Dendritic cell treated with granulocyte-macrophage colony-stimulating factor and Interleukin-4, amounts not matched to agents 40 ng/mL and 50 ng/mL, for 4 days (primary cell): Measurements from ENCODE around the gene KLF6.

ENCODE experiments used
- H3K27ac Mint-ChIP-seq: one replicate; pipeline ENCODE4 v1.8.0; 2022; ENCODE audit warnings: mild to moderate bottlenecking, mixed read lengths
- H3K27me3 Mint-ChIP-seq: one replicate; pipeline ENCODE4 v1.8.0; 2022; ENCODE audit warnings: mild to moderate bottlenecking, mixed read lengths
- H3K36me3 Mint-ChIP-seq: one replicate; pipeline ENCODE4 v1.8.0; 2022; ENCODE audit warnings: low read depth, mixed read lengths
- H3K4me1 Mint-ChIP-seq: one replicate; pipeline ENCODE4 v1.8.0; 2022; ENCODE audit warnings: low read depth, mixed read lengths
- H3K4me3 Mint-ChIP-seq: one replicate; pipeline ENCODE4 v1.8.0; 2022; ENCODE audit warnings: mild to moderate bottlenecking, moderate library complexity, mixed read lengths
- H3K9me3 Mint-ChIP-seq: one replicate; pipeline ENCODE4 v1.8.0; 2022; ENCODE audit warnings: mixed read lengths
- intact Hi-C: fragments of 100-400 bp; cut with micrococcal nuclease; formaldehyde crosslinking; loops from one replicate; pipeline ENCODE4 v1.15.0; 2022

The KLF6 gene

DNA sequence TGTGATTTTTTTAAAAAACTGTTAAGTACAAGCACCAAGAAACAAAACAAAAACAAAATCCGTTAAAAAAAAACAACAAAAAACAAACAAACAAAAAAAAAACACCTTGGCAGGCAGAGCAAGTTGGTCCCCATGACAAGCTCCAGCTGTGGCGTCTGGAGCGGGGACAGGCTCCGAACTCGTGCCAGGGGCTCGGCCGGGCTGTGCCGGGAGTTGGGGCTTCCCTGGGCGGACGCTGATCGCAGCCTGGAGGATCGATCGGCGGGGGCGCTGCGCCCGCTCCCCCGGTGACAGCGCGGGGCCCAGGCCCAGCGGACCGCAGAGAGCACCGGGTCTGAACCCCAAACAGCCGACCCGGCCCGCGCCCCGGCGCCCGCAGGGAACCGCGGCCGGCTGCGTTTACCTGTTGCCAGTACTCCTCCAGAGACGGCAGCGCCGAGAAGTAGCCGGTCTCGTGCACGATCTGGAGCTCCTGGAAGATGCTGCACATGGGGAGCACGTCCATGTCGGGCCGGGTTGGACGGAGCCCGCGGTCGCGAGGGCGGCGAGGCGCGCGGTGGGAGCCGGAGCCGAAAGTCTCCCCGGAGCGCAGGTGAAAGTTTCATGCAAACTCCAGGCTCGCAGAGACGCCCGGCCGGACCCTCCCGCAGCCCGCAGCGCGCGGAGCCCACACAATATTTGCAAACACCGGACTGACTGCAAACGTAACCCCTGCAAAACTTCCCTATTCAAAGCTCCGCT lies at the start of gene KLF6:
Gene KLF6 (minus strand): TSS at position 700 of the 741 bp plus-strand sequence. CDS start 195 bp downstream, at position 505.
- intact Hi-C loops: loop anchor here (1.0 to 10.0 kb wide), 7 partner anchors 21 to 980 kb away; no protein-coding TSS in a partner anchor
- H3K4me3 Mint-ChIP-seq: peak within 1 kb of the TSS; percentile 86
- no peaks in the 10 kb centered on the region for H3K27me3 Mint-ChIP-seq
- peak within 1 kb of the TSS; percentile 99 for H3K27ac Mint-ChIP-seq
- peaks cover 66% of the 10 kb centered on the region for H3K36me3 Mint-ChIP-seq
- H3K9me3 Mint-ChIP-seq: peaks cover 3% of the 10 kb centered on the region
- H3K4me1 Mint-ChIP-seq: peaks cover 34% of the 10 kb centered on the region

DNA sequence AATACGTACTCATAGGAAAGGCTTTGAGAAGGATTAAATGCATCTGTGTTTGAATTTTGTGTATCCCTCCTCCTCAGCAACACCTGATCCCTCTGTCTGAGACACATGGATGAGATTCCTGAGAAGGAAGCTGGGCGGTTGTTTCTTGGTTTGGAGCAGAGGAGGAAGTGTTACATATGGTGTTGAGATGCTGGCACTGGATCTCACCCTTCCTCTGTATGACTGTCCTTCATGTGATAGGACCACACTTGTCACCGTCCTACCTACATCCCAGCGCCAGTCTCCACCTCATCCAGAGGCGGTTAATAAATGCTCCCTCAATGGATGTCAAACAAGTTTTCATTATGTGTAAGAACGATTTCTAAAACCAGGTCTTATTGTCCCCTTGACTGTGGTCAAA lies 49.4 kb upstream of the KLF6 start:
- Mint-ChIP-seq H3K4me3 (no peak overlapping the region), H3K9me3 (no peaks in the 10 kb centered on the region), H3K36me3 (no peaks in the 10 kb centered on the region), H3K27me3 (no peaks in the 10 kb centered on the region), H3K4me1 (peaks cover 49% of the 10 kb centered on the region), H3K27ac (peak overlapping the region; percentile 67)
- intact Hi-C loops: no loop called here

DNA sequence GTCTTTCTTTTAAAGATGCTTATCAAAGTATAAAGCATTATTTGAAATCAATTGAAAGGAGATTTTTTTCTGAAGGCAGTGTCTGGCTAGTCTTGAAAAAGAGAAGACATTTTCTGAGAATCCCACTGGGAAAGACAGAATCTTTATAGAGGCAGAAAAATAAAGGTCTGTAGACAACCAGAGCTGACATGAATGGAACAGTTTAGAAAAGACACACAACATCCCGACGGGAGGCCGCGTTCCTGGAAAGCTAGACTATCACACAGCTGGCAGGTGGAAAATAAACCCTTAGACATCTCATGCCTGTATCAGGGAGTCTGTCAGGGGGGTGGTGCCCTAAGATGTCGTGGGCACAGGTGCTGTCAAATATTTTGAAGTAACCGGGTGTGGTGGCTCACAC lies 48.0 kb upstream of the KLF6 start:
- H3K4me3 Mint-ChIP-seq: no peak overlapping the region
- no peak overlapping the region for H3K27ac Mint-ChIP-seq
- H3K27me3 Mint-ChIP-seq: no peaks in the 10 kb centered on the region
- H3K4me1 Mint-ChIP-seq: peaks cover 48% of the 10 kb centered on the region
- no peaks in the 10 kb centered on the region for H3K36me3 Mint-ChIP-seq
- no peaks in the 10 kb centered on the region for H3K9me3 Mint-ChIP-seq
- intact Hi-C loops: no loop called here

DNA sequence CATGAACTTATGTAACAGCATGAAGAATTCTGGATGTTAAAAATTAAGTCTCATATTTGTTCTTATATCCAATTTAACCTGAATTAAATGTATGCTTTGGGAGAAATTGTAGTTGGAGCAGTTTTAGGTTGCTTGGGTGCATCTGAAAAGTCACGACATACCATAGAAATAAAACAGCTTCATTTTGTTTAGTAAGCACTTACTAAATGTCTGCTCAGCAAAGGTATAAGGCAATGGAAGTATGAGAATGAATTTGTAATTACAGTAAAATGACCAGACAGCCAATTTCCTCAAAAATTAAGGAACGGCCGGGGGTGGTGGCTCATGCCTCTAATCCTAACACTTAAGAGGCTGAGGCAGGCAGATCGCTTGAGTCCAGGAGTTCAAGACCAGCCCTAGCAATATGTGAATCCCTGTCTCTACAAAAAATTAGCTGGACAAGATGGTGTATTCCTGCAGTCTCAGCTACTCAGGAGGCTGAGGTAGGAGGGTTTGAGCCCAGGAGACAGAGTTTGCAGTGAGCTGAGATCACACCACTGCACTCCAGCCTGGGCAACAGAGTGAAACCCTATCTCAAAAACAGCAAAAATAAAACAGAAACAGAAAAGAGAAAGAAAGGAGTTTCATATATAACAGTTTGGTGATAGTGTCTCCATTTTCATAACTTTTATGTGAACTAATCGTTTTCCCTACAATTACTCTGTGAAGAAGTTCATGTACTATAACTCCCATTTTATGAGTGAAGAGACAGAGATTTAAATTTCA lies 47.2 kb upstream of the KLF6 start:
- Mint-ChIP-seq H3K27me3 (no peaks in the 10 kb centered on the region), H3K4me3 (no peak overlapping the region), H3K36me3 (no peaks in the 10 kb centered on the region), H3K27ac (peak overlapping the region; percentile 59), H3K4me1 (peaks cover 53% of the 10 kb centered on the region), H3K9me3 (no peaks in the 10 kb centered on the region)
- intact Hi-C loops: no loop called here

DNA sequence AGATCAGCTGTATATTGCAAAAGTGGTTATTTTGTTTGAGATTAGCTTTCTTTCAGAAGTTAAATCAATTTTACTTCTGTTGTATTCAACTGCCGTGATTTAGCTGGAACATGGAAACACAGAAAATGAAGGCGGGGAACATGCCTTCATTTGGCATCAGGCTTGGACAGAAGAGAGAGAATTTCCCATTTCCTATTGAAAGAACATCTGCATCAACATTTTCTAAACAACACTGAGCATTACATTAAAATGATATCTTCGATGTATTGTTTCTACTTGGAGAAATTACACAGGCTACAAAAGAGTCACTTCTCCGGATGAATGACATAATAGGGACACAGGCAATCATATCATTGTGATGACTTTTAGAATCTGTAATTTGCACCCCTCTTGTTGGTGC lies 46.6 kb upstream of the KLF6 start:
- peaks cover 55% of the 10 kb centered on the region for H3K4me1 Mint-ChIP-seq
- intact Hi-C loops: no loop called here
- no peaks in the 10 kb centered on the region for H3K36me3 Mint-ChIP-seq
- H3K9me3 Mint-ChIP-seq: no peaks in the 10 kb centered on the region
- H3K4me3 Mint-ChIP-seq: no peak overlapping the region
- peak overlapping the region; percentile 59 for H3K27ac Mint-ChIP-seq
- no peaks in the 10 kb centered on the region for H3K27me3 Mint-ChIP-seq

DNA sequence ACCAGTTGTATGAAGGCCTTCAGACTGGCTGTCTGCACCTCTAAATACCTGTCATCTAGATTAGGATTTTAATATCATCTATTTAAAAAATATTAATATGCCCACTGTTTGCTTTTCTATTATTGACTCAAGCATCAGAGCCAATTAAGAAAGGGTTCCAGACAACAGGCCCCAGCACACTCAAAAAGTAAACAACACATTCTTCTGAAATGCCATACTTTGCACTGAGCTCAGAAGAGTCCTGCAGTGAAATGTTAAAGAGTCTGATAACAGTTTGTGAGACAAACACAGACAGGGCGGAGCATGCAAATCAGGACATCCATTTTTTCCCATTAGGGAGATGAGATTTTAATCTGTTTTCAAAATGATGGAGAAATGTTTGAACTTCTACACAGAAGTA lies 45.9 kb upstream of the KLF6 start:
- Mint-ChIP-seq H3K36me3 (no peaks in the 10 kb centered on the region), H3K9me3 (no peaks in the 10 kb centered on the region), H3K4me1 (peaks cover 56% of the 10 kb centered on the region), H3K4me3 (no peak overlapping the region), H3K27ac (no peak overlapping the region), H3K27me3 (no peaks in the 10 kb centered on the region)
- intact Hi-C loops: no loop called here

DNA sequence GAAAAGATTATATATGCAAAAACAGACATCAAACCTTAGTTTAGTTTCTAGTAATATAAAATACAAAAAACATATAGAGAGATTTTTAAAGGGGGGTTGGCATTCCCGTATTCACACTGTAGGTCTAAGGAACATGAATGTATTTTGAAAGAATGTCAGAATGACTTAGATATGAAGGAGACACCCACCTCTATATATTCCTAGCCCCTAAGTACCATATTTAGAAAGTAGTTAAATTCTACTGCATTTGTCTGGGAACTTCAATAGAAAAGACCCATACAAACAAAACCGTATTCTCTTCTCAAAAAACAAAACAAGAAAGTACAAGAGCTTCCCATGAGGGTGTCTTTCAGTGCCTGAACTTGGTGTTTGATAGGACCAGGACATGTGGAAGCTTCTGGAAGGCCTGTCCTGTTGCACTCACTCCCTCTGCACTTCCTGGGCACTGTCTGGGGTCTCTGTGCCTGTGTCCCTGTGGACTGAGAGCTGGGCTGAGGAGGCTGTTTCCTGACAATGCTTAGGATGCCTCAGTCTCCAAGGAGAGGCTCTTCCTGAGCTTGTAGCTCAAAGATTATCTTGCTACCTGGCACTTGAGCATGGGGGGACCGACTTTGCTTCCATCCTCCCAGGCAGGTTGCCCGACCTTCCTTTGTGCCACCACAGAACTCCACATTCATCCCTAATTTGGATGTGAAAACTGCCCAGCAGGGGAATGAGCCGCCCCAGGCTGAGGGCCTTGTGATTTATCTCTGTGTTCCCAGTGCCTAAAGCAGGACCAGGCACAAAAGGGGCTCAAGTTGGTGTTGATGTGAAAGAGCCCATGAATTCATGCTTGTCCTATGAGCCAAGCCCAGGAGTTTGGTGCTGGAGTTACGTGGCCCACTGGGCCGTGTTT lies 44.4 kb upstream of the KLF6 start:
- no peaks in the 10 kb centered on the region for H3K36me3 Mint-ChIP-seq
- intact Hi-C loops: loop anchor here (2.0 kb wide), 2 partner anchors 19 to 45 kb away; no protein-coding TSS in a partner anchor
- peaks cover 55% of the 10 kb centered on the region for H3K4me1 Mint-ChIP-seq
- peak overlapping the region; percentile 84 for H3K27ac Mint-ChIP-seq
- peak overlapping the region; percentile 39 for H3K4me3 Mint-ChIP-seq
- H3K27me3 Mint-ChIP-seq: no peaks in the 10 kb centered on the region
- H3K9me3 Mint-ChIP-seq: no peaks in the 10 kb centered on the region

DNA sequence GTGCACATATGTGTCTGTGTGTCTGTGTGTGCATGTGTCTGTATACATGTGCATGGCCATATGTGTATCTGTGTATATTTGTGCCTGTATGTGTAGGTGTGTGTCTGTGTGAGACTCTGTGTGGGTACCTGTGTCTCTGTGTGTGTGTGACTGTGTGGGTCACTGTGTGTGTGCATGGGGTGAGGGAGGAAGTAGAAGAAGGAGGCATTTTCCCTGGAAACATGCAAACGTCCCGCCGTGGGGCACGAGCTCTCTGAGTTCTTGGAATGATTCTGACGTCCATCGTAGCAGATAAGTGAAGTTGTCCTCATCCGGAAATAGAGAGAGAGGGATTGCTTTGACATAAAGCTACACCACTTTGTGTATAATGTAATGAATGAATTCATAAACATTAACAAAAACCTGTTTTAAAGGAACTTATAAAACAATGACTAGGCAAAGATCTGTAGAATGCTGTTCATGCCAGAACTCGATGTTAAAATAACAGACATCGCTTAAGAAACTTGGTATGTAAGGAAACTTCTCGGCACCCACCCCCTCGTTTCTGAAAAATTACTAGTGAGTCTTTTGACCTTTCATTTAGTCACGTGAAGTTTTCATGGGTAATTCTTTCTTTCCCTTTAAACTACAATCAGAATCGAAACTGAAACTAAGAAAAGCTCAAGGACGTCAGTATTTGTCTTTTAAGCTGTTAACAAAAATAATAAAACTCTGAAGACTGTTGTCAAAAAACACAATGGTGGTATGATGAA lies 43.6 kb upstream of the KLF6 start:
- Mint-ChIP-seq H3K4me1 (peaks cover 49% of the 10 kb centered on the region), H3K9me3 (no peaks in the 10 kb centered on the region), H3K4me3 (peak overlapping the region; percentile 39), H3K36me3 (no peaks in the 10 kb centered on the region), H3K27me3 (no peaks in the 10 kb centered on the region), H3K27ac (peak overlapping the region; percentile 84)
- intact Hi-C loops: loop anchor here (2.0 kb wide), 2 partner anchors 18 to 46 kb away; no protein-coding TSS in a partner anchor

DNA sequence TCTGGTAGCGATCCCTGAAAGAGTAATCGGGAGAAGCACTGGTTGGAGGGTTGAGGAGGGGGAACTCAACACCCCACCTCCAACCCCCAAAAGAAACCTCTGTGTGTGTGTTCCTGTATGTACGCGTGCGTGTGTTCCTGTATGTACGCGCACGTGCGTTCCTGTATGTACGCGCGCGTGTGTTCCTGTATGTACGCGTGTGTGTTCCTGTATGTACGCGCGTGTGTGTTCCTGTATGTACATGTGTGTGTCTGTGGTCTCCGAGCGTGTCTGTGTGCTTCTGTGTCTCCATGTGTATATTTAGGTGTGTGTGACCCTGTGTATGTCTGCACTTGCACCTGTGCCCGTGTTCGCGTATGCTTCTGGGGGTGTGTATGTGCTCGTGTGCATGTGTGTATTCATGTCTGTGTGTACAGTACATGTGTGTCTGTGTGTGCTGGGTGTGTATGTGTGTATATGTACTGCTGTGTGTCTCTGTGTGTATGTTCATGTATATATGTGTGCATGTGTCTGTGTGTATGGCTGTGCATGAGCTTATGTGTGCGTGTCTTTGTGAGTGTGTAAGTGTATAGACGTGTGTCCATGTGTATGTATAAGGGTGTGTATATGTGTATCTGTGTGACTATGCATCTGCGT lies 42.9 kb upstream of the KLF6 start:
- no peaks in the 10 kb centered on the region for H3K9me3 Mint-ChIP-seq
- no peaks in the 10 kb centered on the region for H3K36me3 Mint-ChIP-seq
- H3K27ac Mint-ChIP-seq: peak overlapping the region; percentile 84
- H3K4me3 Mint-ChIP-seq: peak overlapping the region; percentile 39
- intact Hi-C loops: loop anchor here (2.0 kb wide), 2 partner anchors 17 to 47 kb away; no protein-coding TSS in a partner anchor
- H3K27me3 Mint-ChIP-seq: no peaks in the 10 kb centered on the region
- peaks cover 49% of the 10 kb centered on the region for H3K4me1 Mint-ChIP-seq

DNA sequence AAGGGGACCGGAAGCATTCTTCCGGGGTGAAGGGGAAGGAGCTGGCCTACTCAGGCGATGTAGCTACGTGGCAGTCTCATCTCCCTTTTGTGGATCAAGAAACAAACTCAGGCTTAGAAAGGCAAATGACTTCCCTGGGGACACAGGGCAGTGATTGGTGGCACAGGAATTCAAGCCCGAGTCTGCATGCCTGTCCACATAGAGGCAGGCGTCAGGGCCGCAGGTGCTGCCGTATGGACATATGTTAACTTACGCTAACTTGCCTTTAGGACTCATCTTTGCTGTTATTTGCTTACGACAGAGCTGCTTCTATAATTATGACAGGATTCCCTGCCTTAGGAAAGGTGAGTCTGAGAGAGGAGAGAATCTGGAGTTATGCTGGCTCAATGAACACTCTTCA lies 42.3 kb upstream of the KLF6 start:
- H3K27me3 Mint-ChIP-seq: no peaks in the 10 kb centered on the region
- no peaks in the 10 kb centered on the region for H3K36me3 Mint-ChIP-seq
- no peaks in the 10 kb centered on the region for H3K9me3 Mint-ChIP-seq
- intact Hi-C loops: no loop called here
- H3K4me3 Mint-ChIP-seq: no peak overlapping the region
- H3K27ac Mint-ChIP-seq: peak overlapping the region; percentile 84
- H3K4me1 Mint-ChIP-seq: peaks cover 46% of the 10 kb centered on the region

DNA sequence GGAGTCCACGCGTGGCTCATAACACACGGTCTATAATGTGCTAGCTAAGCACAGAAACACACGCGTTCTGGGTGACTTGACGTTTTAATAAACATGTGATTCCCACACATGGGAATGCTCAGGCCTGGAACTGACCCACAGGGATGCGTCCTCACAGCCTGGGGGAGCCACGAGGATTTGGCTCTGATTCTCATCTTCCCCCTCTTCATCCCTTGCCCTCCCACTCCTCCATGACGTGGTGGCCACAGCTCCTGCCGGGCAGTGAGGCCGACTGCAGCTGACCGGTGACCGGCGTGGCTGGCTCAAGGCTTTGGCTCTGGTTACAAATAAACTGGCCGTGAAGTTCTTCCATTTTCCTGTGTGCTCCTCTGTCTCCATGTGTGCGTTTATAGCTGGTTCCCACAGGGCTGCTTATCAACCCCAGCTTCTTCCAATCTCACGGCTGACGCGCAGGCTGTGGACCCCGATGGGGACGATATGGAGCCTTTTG lies 40.9 kb upstream of the KLF6 start:
- intact Hi-C loops: no loop called here
- Mint-ChIP-seq H3K4me1 (peaks cover 44% of the 10 kb centered on the region), H3K27ac (peak overlapping the region; percentile 84), H3K9me3 (no peaks in the 10 kb centered on the region), H3K4me3 (no peak overlapping the region), H3K36me3 (no peaks in the 10 kb centered on the region), H3K27me3 (no peaks in the 10 kb centered on the region)

DNA sequence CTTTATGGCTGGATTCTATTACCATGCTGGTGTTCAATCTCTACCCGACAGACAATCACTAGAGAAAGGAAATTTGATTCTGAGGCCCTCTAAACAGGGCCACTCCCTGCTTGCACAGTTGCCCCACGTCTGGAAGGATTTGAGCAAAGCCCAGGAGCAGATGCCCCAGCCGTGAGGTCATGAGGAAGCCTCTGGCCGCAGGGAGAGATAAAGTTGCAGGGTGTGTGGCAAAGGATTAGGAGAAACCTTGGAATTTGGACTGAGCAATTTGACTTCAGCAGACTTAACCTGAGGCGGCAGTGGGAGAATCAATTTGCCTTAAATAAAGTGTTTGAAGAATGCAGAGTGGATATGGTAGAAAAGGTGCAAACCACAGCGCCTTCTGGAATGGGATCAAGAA lies 40.2 kb upstream of the KLF6 start:
- no peaks in the 10 kb centered on the region for H3K36me3 Mint-ChIP-seq
- no peaks in the 10 kb centered on the region for H3K27me3 Mint-ChIP-seq
- H3K4me3 Mint-ChIP-seq: no peak overlapping the region
- H3K4me1 Mint-ChIP-seq: peaks cover 41% of the 10 kb centered on the region
- intact Hi-C loops: no loop called here
- H3K9me3 Mint-ChIP-seq: no peaks in the 10 kb centered on the region
- peak overlapping the region; percentile 11 for H3K27ac Mint-ChIP-seq
